ENCODE measurements around the gene MED31. TPM values are rescaled to one million over a fixed set of nuclear protein-coding genes. Genes with fewer than 3 reads are reported as not detected.
"Not testable (repeated sequence)": the region's sequence is repeated elsewhere in the genome, so short reads cannot be mapped to it uniquely, and the experiment has no call there.

The MED31 gene
- total and polyA plus RNA-seq, 2 donors (not counting 3 experiments of a cell fraction or from before 2014, with no cell fraction given): 13.7 to 29.4 TPM

- H3K4me2 ChIP-seq (ENCODE audit: insufficient read depth, low read length): no peak overlapping the region
- TF ChIP-seq FOS (IDR thresholded peaks at IDR 0.05; ENCODE audit: borderline replicate concordance, insufficient read depth, low read length): no peak
- TF ChIP-seq, protein P1, sequence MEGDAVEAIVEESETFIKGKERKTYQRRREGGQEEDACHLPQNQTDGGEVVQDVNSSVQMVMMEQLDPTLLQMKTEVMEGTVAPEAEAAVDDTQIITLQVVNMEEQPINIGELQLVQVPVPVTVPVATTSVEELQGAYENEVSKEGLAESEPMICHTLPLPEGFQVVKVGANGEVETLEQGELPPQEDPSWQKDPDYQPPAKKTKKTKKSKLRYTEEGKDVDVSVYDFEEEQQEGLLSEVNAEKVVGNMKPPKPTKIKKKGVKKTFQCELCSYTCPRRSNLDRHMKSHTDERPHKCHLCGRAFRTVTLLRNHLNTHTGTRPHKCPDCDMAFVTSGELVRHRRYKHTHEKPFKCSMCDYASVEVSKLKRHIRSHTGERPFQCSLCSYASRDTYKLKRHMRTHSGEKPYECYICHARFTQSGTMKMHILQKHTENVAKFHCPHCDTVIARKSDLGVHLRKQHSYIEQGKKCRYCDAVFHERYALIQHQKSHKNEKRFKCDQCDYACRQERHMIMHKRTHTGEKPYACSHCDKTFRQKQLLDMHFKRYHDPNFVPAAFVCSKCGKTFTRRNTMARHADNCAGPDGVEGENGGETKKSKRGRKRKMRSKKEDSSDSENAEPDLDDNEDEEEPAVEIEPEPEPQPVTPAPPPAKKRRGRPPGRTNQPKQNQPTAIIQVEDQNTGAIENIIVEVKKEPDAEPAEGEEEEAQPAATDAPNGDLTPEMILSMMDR (IDR thresholded peaks at IDR 0.05; ENCODE audit: extremely low read depth in 1 of 2, insufficient read depth in 1 of 2, low read depth in 1 of 2, low read length in 2 of 2): peak; percentile 85 to 86
- peak; percentile 82 for DNase-seq (ENCODE audit: low read depth, low spot score)
- H3K9me3 ChIP-seq (replicated peaks; ENCODE audit: control insufficient read depth, insufficient read depth, low read length): no peaks in the 10 kb centered on the region
- dilution Hi-C loops (cut with MboI; ENCODE audit: extremely low pct_ligation_motif_present, low sequenced_read_pairs): no loop called here
- intact Hi-C loops (cut with micrococcal nuclease): loop anchor here (1.0 to 5.0 kb wide), 6 partner anchors 36 to 338 kb away; no protein-coding TSS in a partner anchor
- no peak overlapping the region for H2AFZ ChIP-seq (ENCODE audit: low read depth, low read length)
- peak; percentile 89 for FAIRE-seq
- no peaks in the 10 kb centered on the region for H4K20me1 ChIP-seq (replicated peaks; ENCODE audit: control insufficient read depth, extremely low read depth, insufficient read depth, low read length)
- peaks cover 7 to 11% of the 10 kb centered on the region in 2 experiments for H3K27me3 ChIP-seq (ENCODE audit: control insufficient read depth in 2 of 2, insufficient read depth in 2 of 2, low read length in 2 of 2)
- no TSS peak for BruUV-seq (replicated peaks)
- no peak overlapping the region for H3K27ac ChIP-seq (ENCODE audit: insufficient read depth, low read depth, low read length)
- no peaks in the 10 kb centered on the region for H3K4me1 ChIP-seq (ENCODE audit: control insufficient read depth, extremely low read depth, insufficient read depth, low read length)
- ChIA-PET POLR2A (no interaction called here), CTCF (interaction anchor here (0.6 to 5.3 kb wide), 28 partner anchors 8 to 511 kb away, joined by 3 to 61 read pairs (median 4); partner anchors contain the start of genes C17orf100, MED31 and SLC13A5)
- H3K9ac ChIP-seq (replicated peaks; ENCODE audit: extremely low read depth, insufficient read depth, low read length): no peak overlapping the region
- no peaks in the 10 kb centered on the region for H3K9me1 ChIP-seq (replicated peaks; ENCODE audit: control insufficient read depth, extremely low read depth, insufficient read depth, low read length)
- no peaks in the 10 kb centered on the region for H3K36me3 ChIP-seq (ENCODE audit: control insufficient read depth in 2 of 2, extremely low read depth in 1 of 2, insufficient read depth in 2 of 2, low read length in 2 of 2)
- no peaks in the 10 kb centered on the region for H3K79me2 ChIP-seq (ENCODE audit: control insufficient read depth, insufficient read depth, low read length)
- no peak overlapping the region for H3K4me3 ChIP-seq (replicated peaks in 1 of 3; ENCODE audit: insufficient read depth in 1 of 3, low read depth in 1 of 3, low read length in 3 of 3)
Observed at GRCh38 chr17:6666077-6666521, 14.7 kb upstream of the MED31 start.

DNA sequence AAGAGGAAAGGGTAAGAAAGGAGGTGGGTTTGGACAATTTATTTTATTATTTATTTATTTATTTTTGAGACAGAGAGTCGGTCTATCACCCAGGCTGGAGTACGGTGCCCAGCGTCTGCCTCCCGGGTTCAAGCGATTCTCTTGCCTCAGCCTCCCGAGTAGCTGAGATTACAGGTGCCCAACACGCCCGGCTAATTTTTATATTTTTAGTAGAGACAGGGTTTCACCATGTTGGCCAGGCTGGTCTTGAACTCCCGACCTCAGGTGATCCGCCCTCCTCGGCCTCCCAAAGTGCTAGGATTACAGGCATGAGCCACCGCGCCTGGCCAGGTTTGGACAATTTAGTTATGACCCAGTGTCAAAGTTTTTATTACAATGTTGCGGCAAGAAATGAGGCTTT, 11.8 kb upstream of the MED31 start:
- H4K20me1 ChIP-seq (replicated peaks; ENCODE audit: control insufficient read depth, extremely low read depth, insufficient read depth, low read length); H3K9me3 ChIP-seq (replicated peaks; ENCODE audit: control insufficient read depth, insufficient read depth, low read length); BruUV-seq (replicated peaks); H3K9me1 ChIP-seq (replicated peaks; ENCODE audit: control insufficient read depth, extremely low read depth, insufficient read depth, low read length); H3K36me3 ChIP-seq (ENCODE audit: control insufficient read depth in 2 of 2, extremely low read depth in 1 of 2, insufficient read depth in 2 of 2, low read length in 2 of 2); FAIRE-seq; H3K4me1 ChIP-seq (ENCODE audit: control insufficient read depth, extremely low read depth, insufficient read depth, low read length); H3K4me3 ChIP-seq (replicated peaks in 1 of 3; ENCODE audit: insufficient read depth in 1 of 3, low read depth in 1 of 3, low read length in 3 of 3); DNase-seq (ENCODE audit: low read depth, low spot score); H3K79me2 ChIP-seq (ENCODE audit: control insufficient read depth, insufficient read depth, low read length); H3K4me2 ChIP-seq (ENCODE audit: insufficient read depth, low read length); H2AFZ ChIP-seq (ENCODE audit: low read depth, low read length); POLR2A ChIA-PET; H3K27ac ChIP-seq (ENCODE audit: insufficient read depth, low read depth, low read length); H3K9ac ChIP-seq (replicated peaks; ENCODE audit: extremely low read depth, insufficient read depth, low read length); dilution Hi-C loops (cut with MboI; ENCODE audit: extremely low pct_ligation_motif_present, low sequenced_read_pairs); intact Hi-C loops (cut with micrococcal nuclease): not testable (repeated sequence)
- peaks cover 10 to 20% of the 10 kb centered on the region in 2 experiments for H3K27me3 ChIP-seq (ENCODE audit: control insufficient read depth in 2 of 2, insufficient read depth in 2 of 2, low read length in 2 of 2)
- CTCF ChIA-PET: interaction anchor here (1.4 kb wide), 1 partner anchor 9 kb away, joined by 3 read pairs; no protein-coding TSS in a partner anchor

Measured in endothelial cell of umbilical vein (primary cell).